ENCODE results near the gene CD33.
"Not testable (repeated sequence)": the region's sequence is repeated elsewhere in the genome, so short reads cannot be mapped to it uniquely, and the experiment has no call there.

The CD33 gene

DNA sequence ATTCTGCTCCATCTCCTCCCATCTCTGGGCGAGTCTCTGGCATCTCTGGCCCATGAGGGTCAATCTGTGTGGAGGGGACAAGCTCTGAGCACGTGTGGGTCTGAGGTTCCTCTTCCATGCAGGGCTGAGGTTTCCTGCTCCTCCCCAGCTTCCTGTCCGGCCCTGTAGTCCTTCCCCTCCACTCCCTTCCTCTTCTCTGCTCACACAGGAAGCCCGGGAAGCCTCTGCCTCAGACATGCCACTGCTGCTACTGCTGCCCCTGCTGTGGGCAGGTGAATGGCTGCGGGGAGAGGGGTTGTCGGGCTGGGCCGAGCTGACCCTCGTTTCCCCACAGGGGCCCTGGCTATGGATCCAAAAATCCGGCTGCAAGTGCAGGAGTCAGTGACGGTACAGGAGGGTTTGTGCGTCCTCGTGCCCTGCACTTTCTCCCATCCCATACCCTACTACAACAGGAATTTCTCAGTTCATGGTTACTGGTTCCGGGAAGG lies 14.0 kb upstream of the CD33 start:
- not testable (repeated sequence) for DNase-seq

DNA sequence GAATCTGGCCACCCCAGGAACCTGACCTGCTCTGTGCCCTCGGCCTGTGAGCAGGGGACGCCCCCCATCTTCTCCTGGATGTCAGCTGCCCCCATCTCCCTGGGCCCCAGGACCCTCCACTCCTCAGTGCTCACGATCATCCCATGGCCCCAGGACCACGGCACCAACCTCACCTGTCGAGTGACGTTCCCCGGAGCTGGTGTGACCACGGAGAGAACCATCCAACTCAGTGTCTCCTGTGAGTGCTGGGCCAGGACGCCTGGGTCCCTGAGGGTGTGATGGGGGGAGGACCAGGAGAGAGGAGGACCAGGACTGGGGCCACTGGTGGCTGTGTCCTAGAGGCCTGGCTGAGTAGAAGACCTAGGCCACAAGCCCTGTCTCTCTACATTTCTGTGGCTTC lies 13.0 kb upstream of the CD33 start:
- no peak for DNase-seq

- no peak for DNase-seq
Measured at GRCh38 chr19:51219307-51219706, 5.6 kb upstream of the CD33 start.

DNA sequence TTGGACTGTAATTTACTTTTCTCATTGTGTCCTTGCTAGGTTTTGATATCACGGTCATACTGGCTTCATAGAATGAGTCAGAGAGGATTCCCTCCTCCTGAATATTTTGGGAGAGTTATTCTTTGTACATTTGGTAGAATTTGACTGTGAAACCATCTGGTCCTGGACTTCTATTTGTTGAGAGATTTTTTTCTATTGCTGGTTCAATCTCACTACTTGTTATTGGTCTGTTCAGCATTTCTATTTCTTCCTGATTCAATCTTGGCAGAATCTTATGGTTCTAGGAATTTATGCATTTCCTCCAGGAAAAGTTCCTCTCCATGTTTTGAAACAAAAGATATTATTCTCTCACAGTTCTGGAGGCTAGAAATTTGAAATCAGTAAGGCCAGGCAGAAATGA lies 4.9 kb upstream of the CD33 start:
- DNase-seq = no peak

- no peak for DNase-seq
Measured at GRCh38 chr19:51220996-51221395, 3.9 kb upstream of the CD33 start.

DNA sequence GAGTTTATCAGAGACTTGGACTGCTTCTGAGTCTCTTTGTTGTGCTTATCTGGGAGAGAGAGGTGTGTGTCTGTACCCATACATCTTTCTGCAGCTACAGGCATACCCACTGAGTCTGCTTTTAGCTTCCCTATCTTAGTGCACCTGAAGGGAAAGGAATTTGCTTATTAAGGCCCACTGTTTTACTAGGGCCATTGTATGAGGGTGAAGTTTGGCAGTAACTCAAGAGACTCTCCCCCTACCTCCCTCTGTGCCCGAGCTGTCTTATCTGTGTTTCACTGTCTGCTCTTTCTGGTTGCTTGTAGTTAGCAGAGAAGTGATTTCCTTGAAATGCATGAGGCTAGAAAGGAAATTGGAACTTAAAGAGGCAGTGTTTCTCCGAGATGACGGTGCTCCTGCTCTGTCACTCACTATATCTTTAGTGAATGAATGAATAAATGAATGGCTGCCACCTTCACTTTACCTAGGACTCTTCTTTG lies 678 bp upstream of the CD33 start:
- DNase-seq = no peak

- DNase-seq = no peak
Measured at GRCh38 chr19:51226067-51226466, 1.2 kb downstream of the CD33 start.

DNA sequence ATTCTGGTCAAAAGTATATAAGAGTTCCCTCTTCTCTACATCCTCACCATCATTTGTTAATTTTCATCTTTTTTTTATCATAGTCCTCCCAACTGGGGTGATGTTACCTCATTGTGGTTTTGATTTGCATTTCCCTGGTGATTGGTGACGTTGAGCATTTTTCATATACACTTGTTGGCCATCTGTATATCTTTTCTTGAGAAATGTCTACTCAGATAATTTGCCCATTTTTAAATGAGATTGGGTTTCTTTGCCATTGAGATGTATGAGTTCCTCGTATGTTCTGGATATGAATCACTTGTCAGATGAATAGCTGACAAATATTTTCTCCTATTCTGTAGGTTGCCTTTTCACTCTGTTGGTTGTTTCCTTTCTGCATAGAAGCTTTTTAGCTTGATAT lies 2.4 kb downstream of the CD33 start:
- no peak for DNase-seq

- DNase-seq = no peak
Measured at GRCh38 chr19:51227966-51228365, 3.1 kb downstream of the CD33 start.

DNA sequence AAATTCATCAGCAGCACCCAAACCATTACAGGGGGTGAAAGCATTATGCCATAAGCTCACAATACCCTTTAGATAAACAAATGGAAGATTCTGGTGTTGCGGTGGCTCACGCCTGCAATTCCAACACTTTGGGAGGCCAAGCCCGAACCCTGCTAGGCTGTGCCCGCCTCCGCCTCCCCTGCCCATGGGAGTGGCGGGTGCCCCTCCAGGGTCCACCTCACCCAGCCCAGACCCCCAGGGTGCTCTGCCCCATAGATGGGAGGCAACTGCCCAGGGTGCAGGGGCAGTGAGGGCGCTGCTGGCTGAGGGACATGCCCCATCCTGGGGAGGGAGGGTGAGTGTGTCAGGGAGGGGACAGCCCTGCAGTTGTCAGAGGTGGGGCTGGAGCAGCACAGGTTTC lies 16.0 kb downstream of the CD33 start:
- no peak for DNase-seq

DNA sequence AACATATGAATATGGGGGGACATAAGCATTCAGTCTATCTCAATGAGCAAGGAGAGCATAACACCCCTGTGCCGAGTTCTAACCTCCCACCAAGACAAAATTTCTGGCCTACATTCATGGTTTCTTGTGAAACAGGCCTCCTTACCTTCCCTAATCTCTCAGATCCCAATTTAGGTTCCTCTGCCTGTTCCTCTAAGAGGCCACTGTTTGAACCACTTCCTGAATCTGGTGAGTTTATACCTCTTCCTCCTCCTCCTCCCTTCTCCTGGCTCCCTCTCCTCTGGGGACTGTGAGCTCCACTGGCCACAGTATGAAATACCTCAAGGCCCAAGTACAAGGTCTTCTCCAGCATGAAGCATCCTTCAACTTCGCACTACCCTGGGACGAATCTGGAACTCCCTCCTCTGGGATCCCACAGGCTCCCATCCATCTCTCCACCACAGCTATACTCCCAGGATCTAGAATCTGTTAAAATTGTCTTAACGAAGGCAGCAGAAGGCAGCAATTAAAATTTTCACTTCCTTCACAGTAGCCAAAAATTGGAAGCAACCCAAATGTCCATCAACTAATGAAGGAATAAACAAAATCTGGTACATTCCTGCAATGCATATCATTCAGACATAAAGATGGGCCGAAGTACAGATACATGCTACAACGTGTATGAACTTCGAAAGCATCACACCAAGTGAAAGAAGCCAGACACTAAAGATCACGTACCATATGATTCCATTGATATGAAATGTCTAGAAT lies 18.2 kb downstream of the CD33 start:
- DNase-seq = no peak

- no peak for DNase-seq
Measured at GRCh38 chr19:51246164-51246552, 21.3 kb downstream of the CD33 start.

DNA sequence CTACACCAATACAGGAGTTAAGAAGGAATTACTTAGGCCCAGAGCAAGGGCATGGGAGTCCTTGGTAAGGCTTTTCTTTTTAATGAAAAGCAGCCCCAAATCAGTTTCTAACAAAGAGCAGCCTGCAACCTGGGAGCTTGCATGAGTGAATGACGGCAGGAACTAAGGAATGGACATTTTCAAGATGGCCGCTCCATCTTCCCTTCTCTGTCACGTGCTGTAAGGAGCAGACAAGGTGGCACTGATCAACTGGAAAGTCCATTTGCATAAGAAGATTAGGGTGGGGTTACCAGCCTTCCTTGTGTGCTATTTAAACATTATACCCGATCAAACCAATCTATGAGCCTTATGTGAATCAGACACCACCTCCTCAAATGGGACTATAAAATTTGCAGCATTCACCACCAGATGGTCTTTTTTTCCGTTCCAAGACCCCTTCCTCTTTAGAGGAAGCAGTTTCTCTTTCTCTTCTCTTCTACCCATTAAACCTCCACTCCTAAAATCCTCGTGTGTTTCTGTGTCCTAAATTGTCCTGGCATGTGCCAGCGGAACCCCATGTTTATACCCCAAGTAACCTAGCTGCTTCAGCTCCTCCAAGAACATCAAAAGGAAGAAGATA lies 23.2 kb downstream of the CD33 start:
- no peak for DNase-seq

GRCh38 chr19:51250786-51251467 lies 26.0 kb downstream of the CD33 start, which contains the start of gene SIGLECL1:
SIGLECL1 (plus strand) TSS chr19:51251080; CDS start chr19:51264073, 12,993 bp downstream.
- DNase-seq = no peak

DNA sequence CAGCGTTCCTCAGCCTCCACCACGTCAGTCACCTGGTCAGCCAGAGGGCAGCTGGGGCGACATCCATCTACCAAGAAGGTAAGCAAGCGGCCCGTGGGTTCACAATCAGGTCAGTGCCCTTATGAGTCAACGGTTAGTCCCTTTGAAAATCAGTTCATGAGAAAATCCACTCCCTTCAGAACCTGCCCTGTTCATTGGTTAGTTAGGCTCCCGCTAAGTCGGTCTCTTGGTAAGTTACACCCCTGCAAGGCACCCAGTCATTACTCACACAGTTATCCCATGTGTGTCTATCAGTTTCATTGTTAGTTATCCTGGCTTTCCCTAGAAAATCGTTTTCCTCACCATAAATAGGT lies 26.6 kb downstream of the CD33 start:
- DNase-seq = no peak

GRCh38 chr19:51252306-51253079 lies 27.6 kb downstream of the CD33 start:
- DNase-seq = no peak

DNA sequence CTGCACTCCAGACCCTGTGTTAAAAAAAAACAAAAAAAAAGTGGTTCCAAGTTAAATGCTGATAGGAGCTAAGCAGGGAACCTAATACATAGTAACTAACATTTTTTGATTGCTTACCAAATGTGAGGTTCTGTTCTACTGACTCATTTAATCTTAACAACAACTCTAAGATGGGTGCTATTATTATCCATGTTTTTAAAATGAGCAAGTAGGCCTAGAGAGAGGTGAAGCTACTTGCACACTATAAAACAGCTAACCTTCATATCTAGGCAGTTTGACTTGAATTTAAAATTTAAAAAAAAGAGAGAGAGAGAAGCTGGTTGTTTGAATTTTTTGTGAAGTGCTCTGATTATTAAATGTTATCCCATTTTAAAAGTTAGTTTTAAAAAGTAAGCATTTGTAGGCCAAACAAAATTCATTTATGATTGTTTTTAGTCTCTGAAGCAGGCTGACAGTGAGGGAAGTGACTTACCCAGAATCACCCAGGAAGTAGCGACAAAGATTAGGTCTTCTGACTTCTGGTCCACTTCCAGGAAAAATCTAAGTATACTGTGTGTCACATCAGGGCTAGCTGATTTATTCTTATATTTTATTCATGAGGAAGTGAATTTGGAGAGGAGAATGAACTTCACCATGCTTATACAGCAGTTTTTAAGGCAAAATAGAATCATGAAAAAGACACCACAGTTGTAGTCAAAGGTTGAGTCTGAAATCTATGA lies 28.4 kb downstream of the CD33 start:
- DNase-seq = no peak

- no peak for DNase-seq
Measured at GRCh38 chr19:51256155-51256625, 31.3 kb downstream of the CD33 start.

DNA sequence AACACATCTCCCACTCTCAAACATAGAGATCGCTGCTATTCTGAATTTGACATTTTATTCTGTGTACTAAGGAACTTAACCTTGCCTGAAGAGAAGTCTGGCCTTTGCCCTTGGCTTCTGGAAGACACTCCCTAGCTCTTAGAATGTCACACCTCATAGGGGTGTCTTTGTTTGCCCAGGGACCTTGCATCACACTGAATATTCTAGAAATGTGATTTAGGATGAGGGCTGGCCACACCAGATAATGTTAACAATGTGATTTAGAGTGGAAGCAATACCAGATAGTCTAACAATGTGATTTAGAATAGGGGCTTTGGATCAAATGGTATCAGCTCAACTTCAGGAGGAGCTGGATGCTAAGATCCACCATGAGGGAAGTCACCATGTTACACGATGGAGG lies 32.6 kb downstream of the CD33 start:
- DNase-seq = no peak

- DNase-seq = no peak
Measured at GRCh38 chr19:51258165-51259160, 33.6 kb downstream of the CD33 start.
